Calu3 (cell line): ENCODE results near the gene STAC3. TPM values are rescaled to one million over a fixed set of nuclear protein-coding genes. Genes with fewer than 3 reads are reported as not detected.

Experiments
- BruUV-seq: library from RNA; stranded (reverse); fragments of 400-500 nt; replicated peaks from 2 replicates; lab custom pipeline; 2021; lab: Mats Ljungman, UMichigan
- CTCF ChIA-PET: fragments of 300-600 bp; sonication (Branson Sonifier 250); formaldehyde crosslinking; loops from one replicate; lab custom pipeline; 2022; ENCODE audit warnings: antibody characterized with exemption; lab: Charles Lee
- DNase-seq: peaks from one replicate; pipeline ENCODE4 v3.0.0; 2022
- H3K27ac Mint-ChIP-seq: one replicate; pipeline ENCODE4 v1.8.0; 2022; ENCODE audit warnings: mixed read lengths; ENCODE audit not compliant: unreplicated experiment
- H3K27me3 Mint-ChIP-seq: one replicate; pipeline ENCODE4 v1.8.0; 2022; ENCODE audit warnings: mixed read lengths; ENCODE audit not compliant: unreplicated experiment
- H3K36me3 Mint-ChIP-seq: one replicate; pipeline ENCODE4 v1.8.0; 2022; ENCODE audit warnings: mild to moderate bottlenecking, moderate library complexity, mixed read lengths; ENCODE audit not compliant: insufficient read depth, unreplicated experiment
- H3K4me1 Mint-ChIP-seq: one replicate; pipeline ENCODE4 v1.8.0; 2022; ENCODE audit warnings: mild to moderate bottlenecking, low read depth, mixed read lengths; ENCODE audit not compliant: unreplicated experiment
- H3K4me3 Mint-ChIP-seq: one replicate; pipeline ENCODE4 v1.8.0; 2022; ENCODE audit warnings: mild to moderate bottlenecking, low read depth, moderate library complexity, mixed read lengths; ENCODE audit not compliant: unreplicated experiment
- H3K9me3 Mint-ChIP-seq: one replicate; pipeline ENCODE4 v1.8.0; 2022; ENCODE audit warnings: low read depth, mixed read lengths; ENCODE audit not compliant: unreplicated experiment
- CTCF ChIP-seq: fragments of 200-600 bp; IDR thresholded peaks from one replicate; pipeline ENCODE4 v1.8.0; 2022; ENCODE audit warnings: antibody characterized with exemption; ENCODE audit not compliant: unreplicated experiment
- intact Hi-C: fragments of 100-400 bp; cut with micrococcal nuclease; formaldehyde crosslinking; loops from one replicate; pipeline ENCODE4 v1.10.0; 2022; ENCODE audit not compliant: unreplicated experiment
- total RNA-seq: library from RNA; stranded (reverse); gene quantifications from 2 replicates; pipeline ENCODE4 v1.2.3, GENCODE V29; 2022

The STAC3 gene
- total RNA-seq, 1 experiment from 2014 or later: 5.0 TPM

DNA sequence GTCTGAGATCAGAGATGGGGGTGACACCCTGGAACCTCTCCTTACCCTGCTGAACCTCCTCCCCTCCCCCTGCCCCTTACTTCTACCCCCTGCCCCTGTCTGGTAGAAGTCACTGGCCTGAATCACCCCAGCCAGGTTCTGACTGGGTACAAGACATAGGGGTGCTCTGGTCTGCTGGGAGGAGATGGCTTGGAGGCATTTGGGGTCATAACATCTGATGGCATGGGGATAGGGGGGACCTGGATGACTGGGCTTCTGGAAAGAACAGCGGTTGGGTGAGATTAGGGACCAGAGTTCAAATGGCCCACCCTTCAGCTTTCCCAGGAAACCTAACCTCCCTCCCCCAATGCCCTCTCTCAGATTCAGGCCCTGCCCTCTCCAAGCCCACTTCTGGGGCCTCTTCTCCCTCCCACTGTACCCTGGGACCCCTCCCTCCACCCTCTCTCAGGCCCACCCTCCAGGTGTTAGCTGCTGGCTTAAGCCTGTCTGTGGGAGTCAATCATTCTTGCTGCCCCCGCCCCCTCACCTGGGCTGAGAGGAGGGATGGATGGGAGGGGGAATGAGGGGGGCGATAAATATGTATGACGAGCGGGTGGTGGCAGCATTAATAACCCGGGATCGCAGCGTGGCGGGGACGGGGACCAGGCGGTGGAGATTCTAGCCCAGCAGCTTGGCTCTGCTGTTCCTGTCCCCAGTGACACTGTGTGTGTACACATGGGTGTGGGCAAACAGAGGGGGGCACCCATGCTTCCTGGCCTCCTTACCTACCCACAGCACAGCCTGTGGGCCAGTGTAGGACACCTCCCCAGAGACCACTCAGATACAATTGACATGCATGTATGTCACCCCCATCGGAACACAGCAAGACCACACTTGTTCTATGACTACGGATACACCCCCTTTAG, 28.4 kb downstream of the STAC3 start:
- peaks cover 18% of the 10 kb centered on the region for H3K36me3 Mint-ChIP-seq
- DNase-seq: no peak
- no peak overlapping the region for H3K27ac Mint-ChIP-seq
- H3K4me3 Mint-ChIP-seq: no peak overlapping the region
- BruUV-seq: no TSS peak
- H3K4me1 Mint-ChIP-seq: peaks cover 44% of the 10 kb centered on the region
- no peaks in the 10 kb centered on the region for H3K9me3 Mint-ChIP-seq
- CTCF ChIA-PET: interaction anchor here (0.7 to 1.1 kb wide), 2 partner anchors 16 to 18 kb away, joined by 3 read pairs; no protein-coding TSS in a partner anchor
- no peak for TF ChIP-seq CTCF
- H3K27me3 Mint-ChIP-seq: peaks cover 100% of the 10 kb centered on the region
- intact Hi-C loops: no loop called here

GRCh38 chr12:57221169-57221917, 29.6 kb downstream of the STAC3 start:
- H3K36me3 Mint-ChIP-seq: peaks cover 25% of the 10 kb centered on the region
- no peaks in the 10 kb centered on the region for H3K9me3 Mint-ChIP-seq
- no peak for TF ChIP-seq CTCF
- CTCF ChIA-PET: no interaction called here
- no peak overlapping the region for H3K4me3 Mint-ChIP-seq
- peaks cover 98% of the 10 kb centered on the region for H3K27me3 Mint-ChIP-seq
- peaks cover 38% of the 10 kb centered on the region for H3K4me1 Mint-ChIP-seq
- no peak overlapping the region for H3K27ac Mint-ChIP-seq
- intact Hi-C loops: no loop called here
- no TSS peak for BruUV-seq
- no peak for DNase-seq

GRCh38 chr12:57220770-57221168, 30.2 kb downstream of the STAC3 start:
- TF ChIP-seq CTCF: no peak
- Mint-ChIP-seq H3K36me3 (peaks cover 25% of the 10 kb centered on the region), H3K27ac (no peak overlapping the region), H3K9me3 (no peaks in the 10 kb centered on the region), H3K27me3 (peaks cover 98% of the 10 kb centered on the region), H3K4me1 (peaks cover 38% of the 10 kb centered on the region), H3K4me3 (no peak overlapping the region)
- CTCF ChIA-PET: no interaction called here
- no TSS peak for BruUV-seq
- DNase-seq: no peak
- intact Hi-C loops: no loop called here

DNA sequence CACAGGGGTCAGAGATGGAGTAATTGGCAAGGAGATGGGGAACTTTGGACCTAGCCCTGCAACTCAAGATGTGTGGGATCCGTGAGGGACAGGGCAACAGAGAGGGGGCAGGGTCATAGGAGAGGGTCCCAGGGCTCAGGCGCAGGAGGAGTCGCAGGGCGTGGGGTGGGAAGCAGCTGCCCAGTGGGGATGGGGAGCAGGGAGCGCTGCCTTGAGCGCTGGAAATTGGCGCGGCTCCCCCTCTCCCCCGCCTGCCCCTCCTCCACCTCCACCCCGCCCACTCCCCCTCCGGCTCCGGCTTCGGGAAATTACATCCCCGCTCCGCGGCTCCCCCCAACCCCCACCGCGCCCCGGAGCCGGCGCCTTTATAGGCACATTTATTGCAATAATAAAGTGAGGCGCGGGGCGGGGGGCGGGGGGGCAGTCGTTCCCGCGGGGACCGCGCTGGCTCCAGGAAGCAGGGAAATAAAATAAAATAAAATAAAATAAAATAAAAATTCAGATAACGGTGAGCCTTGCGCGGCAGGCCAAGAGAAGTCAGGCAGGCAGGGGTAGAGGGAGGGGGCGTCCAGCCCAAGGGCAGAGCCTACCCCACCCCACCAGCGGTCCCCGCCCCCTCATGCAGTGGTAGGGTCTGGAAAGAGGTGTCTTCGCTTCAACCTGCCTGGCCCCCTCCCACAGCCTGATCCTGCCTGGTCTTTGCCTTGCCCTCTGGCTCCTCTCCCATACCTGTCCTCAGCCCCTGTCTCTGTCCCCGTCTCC, 30.8 kb downstream of the STAC3 start:
- peaks cover 25% of the 10 kb centered on the region for H3K36me3 Mint-ChIP-seq
- no peak overlapping the region for H3K4me3 Mint-ChIP-seq
- intact Hi-C loops: no loop called here
- BruUV-seq: no TSS peak
- no peaks in the 10 kb centered on the region for H3K9me3 Mint-ChIP-seq
- DNase-seq: no peak
- no peak for TF ChIP-seq CTCF
- peaks cover 44% of the 10 kb centered on the region for H3K4me1 Mint-ChIP-seq
- no peak overlapping the region for H3K27ac Mint-ChIP-seq
- H3K27me3 Mint-ChIP-seq: peaks cover 98% of the 10 kb centered on the region
- CTCF ChIA-PET: interaction anchor here (1.7 to 1.8 kb wide), 2 partner anchors 9 to 23 kb away, joined by 3 to 12 read pairs; partner anchors contain the start of gene SHMT2
